AG09309 (cell line): ENCODE data around the gene TRIM38.
A peak's percentile ranks its signal among the peaks of the same experiment; 100 is the strongest.

Experiments used
- DNase-seq: peaks from one replicate; pipeline ENCODE4 v3.0.0-alpha.2; 2010; ENCODE audit warnings: low read depth
- H3K4me3 ChIP-seq: 2 replicates; pipeline ENCODE4 v1.5.1; 2011; ENCODE audit warnings: mild to moderate bottlenecking, low read depth, low read length, moderate library complexity; ENCODE audit not compliant: control insufficient read depth
- TF ChIP-seq, protein P1 (sequence below): IDR thresholded peaks from 2 replicates; pipeline ENCODE4 v1.5.1; 2011; ENCODE audit warnings: mild to moderate bottlenecking, low read depth, low read length, inconsistent platforms; ENCODE audit not compliant: insufficient read depth, control insufficient read depth; ENCODE audit errors: missing control alignments

Gene TRIM38

GRCh38 chr6:25980935-25981334 is 18.3 kb downstream of the TRIM38 start:
- TF ChIP-seq, protein P1, sequence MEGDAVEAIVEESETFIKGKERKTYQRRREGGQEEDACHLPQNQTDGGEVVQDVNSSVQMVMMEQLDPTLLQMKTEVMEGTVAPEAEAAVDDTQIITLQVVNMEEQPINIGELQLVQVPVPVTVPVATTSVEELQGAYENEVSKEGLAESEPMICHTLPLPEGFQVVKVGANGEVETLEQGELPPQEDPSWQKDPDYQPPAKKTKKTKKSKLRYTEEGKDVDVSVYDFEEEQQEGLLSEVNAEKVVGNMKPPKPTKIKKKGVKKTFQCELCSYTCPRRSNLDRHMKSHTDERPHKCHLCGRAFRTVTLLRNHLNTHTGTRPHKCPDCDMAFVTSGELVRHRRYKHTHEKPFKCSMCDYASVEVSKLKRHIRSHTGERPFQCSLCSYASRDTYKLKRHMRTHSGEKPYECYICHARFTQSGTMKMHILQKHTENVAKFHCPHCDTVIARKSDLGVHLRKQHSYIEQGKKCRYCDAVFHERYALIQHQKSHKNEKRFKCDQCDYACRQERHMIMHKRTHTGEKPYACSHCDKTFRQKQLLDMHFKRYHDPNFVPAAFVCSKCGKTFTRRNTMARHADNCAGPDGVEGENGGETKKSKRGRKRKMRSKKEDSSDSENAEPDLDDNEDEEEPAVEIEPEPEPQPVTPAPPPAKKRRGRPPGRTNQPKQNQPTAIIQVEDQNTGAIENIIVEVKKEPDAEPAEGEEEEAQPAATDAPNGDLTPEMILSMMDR, result no peak
- DNase-seq, result no peak
- no peak overlapping the region for H3K4me3 ChIP-seq

- no peak for DNase-seq
- TF ChIP-seq, protein P1, result no peak
- no peak overlapping the region for H3K4me3 ChIP-seq
These were observed 19.1 kb downstream of the TRIM38 start for GRCh38 chr6:25981568-25982263.

DNA sequence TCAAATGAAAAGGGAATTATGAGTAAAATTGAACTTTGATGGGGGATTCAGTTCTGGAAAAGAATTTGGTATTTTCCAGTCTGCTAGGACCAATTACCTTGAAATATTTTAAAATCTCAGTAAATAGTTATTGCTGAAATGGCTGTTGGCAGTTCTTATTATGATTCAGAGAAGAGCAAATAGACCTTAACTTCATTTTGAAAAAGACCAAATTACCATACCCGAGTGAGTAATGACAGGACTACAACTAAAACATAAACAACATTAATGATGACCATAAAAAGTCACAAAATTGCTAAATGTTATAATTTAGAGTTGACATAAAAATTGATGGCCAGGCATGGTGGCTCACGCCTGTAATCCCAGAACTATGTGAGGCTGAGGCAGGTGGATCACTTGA is 21.7 kb downstream of the TRIM38 start:
- TF ChIP-seq, protein P1, result no peak
- no peak for DNase-seq
- no peak overlapping the region for H3K4me3 ChIP-seq

DNA sequence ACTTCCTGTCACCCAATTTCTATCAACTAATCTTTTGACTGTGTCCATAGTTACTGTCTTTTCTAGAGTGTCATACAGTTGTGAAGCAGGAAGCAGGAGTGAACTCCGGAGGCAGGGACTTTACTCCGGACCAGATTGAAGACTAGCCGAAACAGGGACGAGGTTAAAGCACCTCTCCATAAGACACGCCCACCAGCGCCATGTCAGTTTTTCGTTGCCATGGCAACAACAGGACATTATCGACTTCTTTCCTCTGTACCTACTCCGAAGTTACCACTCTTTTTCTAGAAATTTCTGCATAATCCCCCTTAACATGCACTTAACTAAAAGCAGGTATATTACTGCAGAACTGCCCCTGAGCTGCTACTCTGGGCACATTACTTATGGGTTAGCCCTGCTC is 25.2 kb downstream of the TRIM38 start:
- TF ChIP-seq, protein P1, result no peak

GRCh38 chr6:25990172-25990873 is 27.7 kb downstream of the TRIM38 start:
- TF ChIP-seq, protein P1, result no peak
- no peak overlapping the region for H3K4me3 ChIP-seq
- no peak for DNase-seq

More for the DNA sequence above, 25.2 kb downstream of the TRIM38 start:
- no peak overlapping the region for H3K4me3 ChIP-seq
- no peak for DNase-seq

- DNase-seq, result no peak
- TF ChIP-seq, protein P1, result no peak
- peak overlapping the region; percentile 43 for H3K4me3 ChIP-seq
These were observed 29.3 kb downstream of the TRIM38 start for GRCh38 chr6:25991785-25992412.
